ENCODE data around the gene LEPROT. TPM values are rescaled to one million over a fixed set of nuclear protein-coding genes. Genes with fewer than 3 reads are reported as not detected.

The LEPROT gene
- total RNA-seq, 6 experiments from 2014 or later: 26.6 to 50.2 (median 37.5) TPM

DNA sequence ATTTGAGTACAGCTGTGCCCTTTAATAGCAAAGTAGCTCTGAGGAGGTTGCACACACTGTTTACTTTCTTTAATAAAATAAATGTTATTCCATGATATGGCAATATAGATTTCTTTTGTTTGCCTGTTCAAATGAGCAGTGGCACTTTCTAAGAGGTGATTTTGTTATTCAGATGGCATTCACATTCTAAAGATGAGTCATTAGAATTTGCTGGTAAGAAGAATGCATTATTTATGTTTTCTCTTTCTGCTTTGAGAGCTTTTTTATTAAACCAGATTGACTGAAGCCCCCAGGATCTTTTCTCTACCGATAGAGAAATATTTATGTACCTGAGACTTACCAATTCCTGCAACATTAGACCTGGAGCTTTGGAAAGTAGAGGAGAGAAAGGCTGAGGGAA, 11.2 kb upstream of the LEPROT start:
- H3K9me3 ChIP-seq: no peaks in the 10 kb centered on the region
- no peaks in the 10 kb centered on the region for H3K4me1 ChIP-seq
- no peak for ATAC-seq
- no peak for DNase-seq
- no peaks in the 10 kb centered on the region for H3K27me3 ChIP-seq
- TF ChIP-seq POLR2A (IDR thresholded peaks at IDR 0.05): no peak
- TF ChIP-seq CTCF (IDR thresholded peaks at IDR 0.05): no peak
- intact Hi-C loops (cut with DNase I): no loop called here
- H3K36me3 ChIP-seq: no peaks in the 10 kb centered on the region
- no peak overlapping the region for H3K27ac ChIP-seq
- H3K4me3 ChIP-seq: no peak overlapping the region
- WGBS (ENCODE audit: insufficient coverage, low coverage, low lambda C conversion rate, missing lambda C conversion rate): 38% methylated on average over 1 of the region's 1 CpG

- no peak for ATAC-seq
- no peak for DNase-seq
- no peak overlapping the region for H3K4me3 ChIP-seq
- no peaks in the 10 kb centered on the region for H3K4me1 ChIP-seq
- no peaks in the 10 kb centered on the region for H3K9me3 ChIP-seq
- H3K27ac ChIP-seq: no peak overlapping the region
- no peaks in the 10 kb centered on the region for H3K27me3 ChIP-seq
- no peak for TF ChIP-seq POLR2A (IDR thresholded peaks at IDR 0.05)
- TF ChIP-seq CTCF (IDR thresholded peaks at IDR 0.05): no peak
- intact Hi-C loops (cut with DNase I): no loop called here
- WGBS (ENCODE audit: insufficient coverage, low coverage, low lambda C conversion rate, missing lambda C conversion rate): 95% methylated on average over 4 of the region's 4 CpGs
- no peaks in the 10 kb centered on the region for H3K36me3 ChIP-seq
Measured at GRCh38 chr1:65409816-65410326, 10.6 kb upstream of the LEPROT start.

- H3K9me3 ChIP-seq: no peaks in the 10 kb centered on the region
- TF ChIP-seq CTCF (IDR thresholded peaks at IDR 0.05): no peak
- TF ChIP-seq POLR2A (IDR thresholded peaks at IDR 0.05): no peak
- WGBS (ENCODE audit: insufficient coverage, low coverage, low lambda C conversion rate, missing lambda C conversion rate): 76% methylated on average over 4 of the region's 4 CpGs
- H3K4me1 ChIP-seq: no peaks in the 10 kb centered on the region
- no peak for DNase-seq
- no peaks in the 10 kb centered on the region for H3K36me3 ChIP-seq
- intact Hi-C loops (cut with DNase I): no loop called here
- no peak overlapping the region for H3K4me3 ChIP-seq
- no peak for ATAC-seq
- H3K27ac ChIP-seq: no peak overlapping the region
- H3K27me3 ChIP-seq: no peaks in the 10 kb centered on the region
Measured at GRCh38 chr1:65412256-65412983, 8.0 kb upstream of the LEPROT start.

DNA sequence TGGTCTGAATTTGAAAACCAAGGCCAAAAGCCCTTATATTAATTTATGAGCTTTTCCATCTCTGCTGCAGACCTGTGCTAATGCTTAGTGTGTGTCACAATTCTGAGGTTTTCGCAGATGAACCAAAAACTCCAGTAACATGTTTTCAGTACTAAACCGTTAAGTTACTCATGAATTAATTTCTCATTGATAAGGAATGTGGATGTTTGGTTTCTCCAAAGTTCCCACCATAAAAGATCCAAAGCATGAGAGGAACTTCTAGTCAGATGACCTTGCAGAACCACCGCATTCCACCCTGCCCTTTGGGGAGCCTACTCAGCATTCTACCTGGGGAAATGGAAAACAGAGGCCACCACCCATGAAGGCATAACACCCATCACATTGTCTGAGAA, 7.5 kb upstream of the LEPROT start:
- no peak for DNase-seq
- intact Hi-C loops (cut with DNase I): no loop called here
- no peak overlapping the region for H3K4me3 ChIP-seq
- 90% methylated on average over 3 of the region's 3 CpGs for WGBS (ENCODE audit: insufficient coverage, low coverage, low lambda C conversion rate, missing lambda C conversion rate)
- H3K27me3 ChIP-seq: no peaks in the 10 kb centered on the region
- no peak for ATAC-seq
- no peaks in the 10 kb centered on the region for H3K36me3 ChIP-seq
- H3K4me1 ChIP-seq: no peaks in the 10 kb centered on the region
- no peak overlapping the region for H3K27ac ChIP-seq
- TF ChIP-seq POLR2A (IDR thresholded peaks at IDR 0.05): no peak
- TF ChIP-seq CTCF (IDR thresholded peaks at IDR 0.05): no peak
- no peaks in the 10 kb centered on the region for H3K9me3 ChIP-seq

All from right lobe of liver (tissue), 6 donors.